AG04449 (cell line): ENCODE results near the gene HSPA8.
A peak's percentile ranks its signal among the peaks of the same experiment; 100 is the strongest.

Experiments used
- CTCF ChIA-PET: fragments of 350-600 bp; formaldehyde crosslinking; extraction: SDS; loops from one replicate; lab custom pipeline; 2021; ENCODE audit warnings: antibody characterized with exemption; lab: Yijun Ruan, JAX
- POLR2A ChIA-PET: fragments of 400-600, 350-600 bp; formaldehyde crosslinking; extraction: SDS; loops from one replicate; lab custom pipeline; 2020; ENCODE audit warnings: antibody characterized with exemption, inconsistent platforms; lab: Yijun Ruan, JAX
- DNase-seq: peaks from one replicate; pipeline ENCODE4 v3.0.0-alpha.2; 2010; ENCODE audit warnings: low read depth, low spot score
- H3K4me3 ChIP-seq: 2 replicates; pipeline ENCODE4 v1.5.1; 2011; ENCODE audit warnings: low read depth, mild to moderate bottlenecking, control low read depth, low read length
- TF ChIP-seq, protein P1 (sequence below): IDR thresholded peaks from one replicate; pipeline ENCODE4 v1.5.1; 2011; ENCODE audit warnings: mild to moderate bottlenecking, moderate library complexity, low read length, control low read depth, inconsistent platforms; ENCODE audit not compliant: insufficient read depth; ENCODE audit errors: missing control alignments

Gene HSPA8

DNA sequence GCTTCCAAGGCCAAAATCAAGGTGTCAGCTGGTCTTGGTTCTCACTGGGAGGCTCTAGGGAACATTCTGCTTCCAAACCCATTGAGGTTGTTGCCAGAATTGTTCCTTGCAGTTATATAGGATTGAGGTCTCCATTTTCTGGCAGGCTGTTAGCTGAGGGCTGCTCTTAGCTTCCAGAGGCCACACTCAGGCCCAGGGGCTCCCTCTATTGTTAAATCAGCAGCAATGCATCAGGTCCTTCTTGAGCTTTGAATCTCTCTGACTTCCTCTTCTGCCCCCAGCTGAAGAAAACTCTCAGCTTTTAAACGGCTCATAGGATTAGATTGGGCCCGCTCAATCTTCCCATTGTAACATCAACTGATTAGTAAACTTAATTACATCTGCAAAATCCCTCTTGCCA lies 41.0 kb downstream of the HSPA8 start:
- no peak for DNase-seq
- POLR2A ChIA-PET = no interaction called here
- no peak overlapping the region for H3K4me3 ChIP-seq
- TF ChIP-seq, protein P1, sequence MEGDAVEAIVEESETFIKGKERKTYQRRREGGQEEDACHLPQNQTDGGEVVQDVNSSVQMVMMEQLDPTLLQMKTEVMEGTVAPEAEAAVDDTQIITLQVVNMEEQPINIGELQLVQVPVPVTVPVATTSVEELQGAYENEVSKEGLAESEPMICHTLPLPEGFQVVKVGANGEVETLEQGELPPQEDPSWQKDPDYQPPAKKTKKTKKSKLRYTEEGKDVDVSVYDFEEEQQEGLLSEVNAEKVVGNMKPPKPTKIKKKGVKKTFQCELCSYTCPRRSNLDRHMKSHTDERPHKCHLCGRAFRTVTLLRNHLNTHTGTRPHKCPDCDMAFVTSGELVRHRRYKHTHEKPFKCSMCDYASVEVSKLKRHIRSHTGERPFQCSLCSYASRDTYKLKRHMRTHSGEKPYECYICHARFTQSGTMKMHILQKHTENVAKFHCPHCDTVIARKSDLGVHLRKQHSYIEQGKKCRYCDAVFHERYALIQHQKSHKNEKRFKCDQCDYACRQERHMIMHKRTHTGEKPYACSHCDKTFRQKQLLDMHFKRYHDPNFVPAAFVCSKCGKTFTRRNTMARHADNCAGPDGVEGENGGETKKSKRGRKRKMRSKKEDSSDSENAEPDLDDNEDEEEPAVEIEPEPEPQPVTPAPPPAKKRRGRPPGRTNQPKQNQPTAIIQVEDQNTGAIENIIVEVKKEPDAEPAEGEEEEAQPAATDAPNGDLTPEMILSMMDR = peak; percentile 76
- CTCF ChIA-PET = interaction anchor here (0.6 to 21.9 kb wide), 42 partner anchors 9 to 458 kb away, joined by 3 to 758 read pairs (median 4); no protein-coding TSS in a partner anchor

DNA sequence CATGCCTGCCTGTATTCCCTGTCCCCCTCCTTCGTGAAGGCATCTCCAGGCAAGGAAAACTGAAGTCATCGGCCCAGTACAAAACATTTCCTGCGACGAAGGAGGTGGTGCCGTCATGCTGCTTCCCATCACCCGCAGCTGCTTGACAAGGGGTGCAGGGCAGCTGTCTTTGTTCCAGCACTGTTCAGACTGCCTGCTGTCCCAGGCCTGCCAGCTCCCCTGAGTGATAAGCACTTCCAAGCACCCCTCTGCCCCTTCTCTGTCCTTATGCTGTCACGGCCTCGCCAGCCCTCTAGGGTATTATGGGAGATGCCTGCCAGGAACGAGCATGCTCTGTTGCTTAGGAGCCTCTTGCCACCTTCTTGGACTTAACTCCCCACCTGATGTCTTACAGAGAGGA lies 43.2 kb downstream of the HSPA8 start:
- no peak overlapping the region for H3K4me3 ChIP-seq
- POLR2A ChIA-PET = no interaction called here
- no peak for DNase-seq
- TF ChIP-seq, protein P1 = no peak
- CTCF ChIA-PET = interaction anchor here (1.2 to 21.9 kb wide), 5 partner anchors 9 to 384 kb away, joined by 3 to 758 read pairs (median 4); no protein-coding TSS in a partner anchor

DNA sequence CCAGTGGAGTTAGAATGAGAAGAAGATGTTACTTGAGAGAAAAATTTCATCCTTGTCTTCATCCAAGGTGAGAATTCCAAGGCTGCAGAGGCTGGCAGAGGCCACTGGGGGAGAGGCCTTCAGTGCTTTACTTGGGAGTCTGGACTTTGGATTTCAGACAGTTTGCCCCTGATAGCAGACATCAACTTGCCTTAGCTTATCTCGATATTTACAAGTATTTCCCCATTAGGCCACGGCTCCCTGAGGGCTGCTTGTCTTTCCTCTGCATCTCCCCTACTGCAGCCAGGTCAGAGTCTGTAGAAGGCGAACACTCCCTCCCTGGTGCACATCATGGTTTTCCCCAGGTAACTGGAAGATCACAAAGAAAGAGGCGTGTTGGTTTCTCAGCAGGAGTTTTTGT lies 50.4 kb downstream of the HSPA8 start:
- TF ChIP-seq, protein P1 = no peak
- no peak for DNase-seq
- H3K4me3 ChIP-seq = no peak overlapping the region
- CTCF ChIA-PET = interaction anchor here (1.4 to 4.6 kb wide), 4 partner anchors 10 to 148 kb away, joined by 3 to 43 read pairs (median 6); no protein-coding TSS in a partner anchor
- POLR2A ChIA-PET = no interaction called here
